Gastroesophageal sphincter (tissue), 4 donors: ENCODE results near the gene HPCAL1. TPM values are rescaled to one million over a fixed set of nuclear protein-coding genes. Genes with fewer than 3 reads are reported as not detected.

ENCODE experiments used
- ATAC-seq: fragments of 150-250 bp; one replicate; pipeline ENCODE4 v1.9.1; 2016; ENCODE audit warnings: mild to moderate bottlenecking, moderate library complexity
- H3K27ac ChIP-seq, 4 donors: fragments of 200-600 bp; sonication (generic) in 3 of 4; 1 replicate in 3 of 4; 2 replicates in 1 of 4; pipeline ENCODE4 v1.5.1; 2016 to 2019
- H3K27me3 ChIP-seq: fragments of 200-600 bp; sonication (generic); one replicate; pipeline ENCODE4 v1.5.1; 2019
- H3K36me3 ChIP-seq, 2 donors: fragments of 200-600 bp; sonication (generic); one replicate each; pipeline ENCODE4 v1.5.1; 2019; ENCODE audit warnings: control low read depth in 1 of 2
- H3K4me1 ChIP-seq, 3 donors: fragments of 200-600 bp; sonication (generic); 1 replicate in 2 of 3; 2 replicates in 1 of 3; pipeline ENCODE4 v1.5.1; 2016 to 2019; ENCODE audit warnings: control low read depth in 2 of 3
- H3K4me3 ChIP-seq, 2 donors: fragments of 200-600 bp; sonication (generic); one replicate each; pipeline ENCODE4 v1.5.1; 2019; ENCODE audit warnings: mild to moderate bottlenecking in 1 of 2, moderate library complexity in 1 of 2
- H3K9me3 ChIP-seq, 3 donors: fragments of 200-600 bp; sonication (generic); one replicate each; pipeline ENCODE4 v1.5.1; 2017 to 2019; ENCODE audit warnings: control low read depth in 2 of 3
- CTCF ChIP-seq, 4 experiments: fragments of 200-600 bp in 2 of 4; fragments of 450-650 bp in 2 of 4; sonication (generic) in 1 of 4; IDR thresholded peaks; one replicate each; pipeline ENCODE4 v1.5.1; 2017 to 2019; ENCODE audit warnings: antibody characterized with exemption in 4 of 4, mild to moderate bottlenecking in 2 of 4, moderate library complexity in 2 of 4
- EP300 ChIP-seq: sonication (generic); formaldehyde crosslinking; IDR thresholded peaks from one replicate; pipeline ENCODE4 v1.6.1; 2017; ENCODE audit warnings: antibody characterized with exemption, mild to moderate bottlenecking
- POLR2A ChIP-seq, 2 donors: fragments of 450-650 bp; IDR thresholded peaks; one replicate each; pipeline ENCODE4 v1.6.1; 2017; ENCODE audit warnings: antibody characterized with exemption in 2 of 2, mild to moderate bottlenecking in 2 of 2, moderate library complexity in 1 of 2
- POLR2AphosphoS5 ChIP-seq: sonication (generic); formaldehyde crosslinking; IDR thresholded peaks from one replicate; pipeline ENCODE4 v1.6.1; 2017; ENCODE audit warnings: antibody characterized with exemption
- WGBS, 2 donors: methylation state at CpG; one replicate each; pipeline ENCODE4 v1.1.5; 2018; ENCODE audit warnings: low coverage in 1 of 2; 5-methylcytosine and 5-hydroxymethylcytosine counted together
- total RNA-seq, 4 donors: library from RNA; depleted of rRNA; stranded (reverse); fragments of >200 nt; gene quantifications; one replicate each; pipeline ENCODE4 v1.1.0, GENCODE V29; 2016

Gene HPCAL1
- total RNA-seq, 4 donors from 2014 or later, result 17.0 to 42.1 (median 29.8) TPM

- TF ChIP-seq POLR2A (IDR thresholded peaks at IDR 0.05) (no peak), POLR2AphosphoS5 (no peak), EP300 (no peak), CTCF (IDR thresholded peaks at IDR 0.05) (no peak)
Measured at GRCh38 chr2:10383960-10384734, 81.4 kb downstream of the HPCAL1 start.

GRCh38 chr2:10385501-10385900 lies 82.8 kb downstream of the HPCAL1 start:
- Histone ChIP-seq H3K27ac (no peak overlapping the region), H3K4me1 (peaks cover 0 to 38% (median 9%) of the 10 kb centered on the region in 3 donors), H3K36me3 (no peaks in the 10 kb centered on the region), H3K9me3 (no peaks in the 10 kb centered on the region), H3K4me3 (no peak overlapping the region), H3K27me3 (no peaks in the 10 kb centered on the region)
- no peak for ATAC-seq
- no peak for TF ChIP-seq POLR2AphosphoS5
- no peak for TF ChIP-seq EP300
- TF ChIP-seq POLR2A (IDR thresholded peaks at IDR 0.05), result no peak
- WGBS, 2 donors, result 86 to 95% methylated on average over 10 to 15 of the region's 17 CpGs

More at GRCh38 chr2:10383960-10384734, 81.4 kb downstream of the HPCAL1 start:
- Histone ChIP-seq H3K4me1 (peaks cover 0 to 32% (median 0%) of the 10 kb centered on the region in 3 donors), H3K9me3 (no peaks in the 10 kb centered on the region), H3K27me3 (no peaks in the 10 kb centered on the region), H3K27ac (no peak overlapping the region), H3K4me3 (no peak overlapping the region), H3K36me3 (no peaks in the 10 kb centered on the region)
- no peak for ATAC-seq
- 45 to 72% methylated on average over 2 of the region's 8 CpGs for WGBS, 2 donors

- Histone ChIP-seq H3K4me1 (peaks cover 0 to 39% (median 9%) of the 10 kb centered on the region in 3 donors), H3K9me3 (no peaks in the 10 kb centered on the region), H3K4me3 (no peak overlapping the region), H3K27me3 (no peaks in the 10 kb centered on the region), H3K27ac (no peak overlapping the region), H3K36me3 (no peaks in the 10 kb centered on the region)
- ATAC-seq, result no peak
- WGBS, 2 donors, result 90% methylated on average over 2 of the region's 11 CpGs
- no peak for TF ChIP-seq EP300
Measured at GRCh38 chr2:10385933-10386773, 83.4 kb downstream of the HPCAL1 start.

- Histone ChIP-seq H3K4me3 (no peak overlapping the region), H3K9me3 (no peaks in the 10 kb centered on the region), H3K4me1 (peaks cover 0 to 30% (median 9%) of the 10 kb centered on the region in 3 donors), H3K27me3 (no peaks in the 10 kb centered on the region), H3K27ac (no peak overlapping the region), H3K36me3 (no peaks in the 10 kb centered on the region)
- TF ChIP-seq EP300 (no peak), POLR2A (IDR thresholded peaks at IDR 0.05) (no peak), POLR2AphosphoS5 (no peak), CTCF (IDR thresholded peaks at IDR 0.05) (no peak)
- no CpG with 5 or more reads among the region's 14 CpGs for WGBS, 2 donors
- ATAC-seq, result no peak
Measured at GRCh38 chr2:10387033-10387432, 84.3 kb downstream of the HPCAL1 start.

- 87 to 88% methylated on average over 3 to 5 of the region's 12 CpGs for WGBS, 2 donors
- TF ChIP-seq POLR2AphosphoS5 (no peak), POLR2A (IDR thresholded peaks at IDR 0.05) (no peak), EP300 (no peak), CTCF (IDR thresholded peaks at IDR 0.05) (no peak)
- Histone ChIP-seq H3K36me3 (no peaks in the 10 kb centered on the region), H3K9me3 (no peaks in the 10 kb centered on the region), H3K4me1 (peaks cover 0 to 28% (median 9%) of the 10 kb centered on the region in 3 donors), H3K27ac (no peak overlapping the region), H3K4me3 (no peak overlapping the region), H3K27me3 (no peaks in the 10 kb centered on the region)
- no peak for ATAC-seq
Measured at GRCh38 chr2:10388954-10389560, 86.4 kb downstream of the HPCAL1 start.
